CD14-positive monocyte (primary cell): Measurements from ENCODE around the gene EEIG1. TPM values are rescaled to one million over a fixed set of nuclear protein-coding genes. Genes with fewer than 3 reads are reported as not detected.
A peak's percentile ranks its signal among the peaks of the same experiment; 100 is the strongest.

ENCODE experiments used
- DNase-seq, 3 donors: peaks; one replicate each; pipeline ENCODE4 v3.0.0-alpha.2; 2011 to 2022
- H2AFZ ChIP-seq: 2 replicates; pipeline ENCODE4 v1.6.0; 2012; ENCODE audit warnings: mild to moderate bottlenecking, low read depth, low read length, inconsistent platforms; ENCODE audit not compliant: insufficient read depth, poor library complexity, severe bottlenecking
- H3K27ac ChIP-seq, 2 donors: 1 replicate in 1 of 2; 2 replicates in 1 of 2; pipeline ENCODE4 v1.5.1; 2012 to 2013; ENCODE audit warnings: low read length in 2 of 2, control low read depth in 1 of 2, inconsistent platforms in 1 of 2, low read depth in 1 of 2, mild to moderate bottlenecking in 1 of 2
- H3K27me3 ChIP-seq, 2 donors: one replicate each; pipeline versions ENCODE4 v1.6.0 to v1.6.1; 2011 to 2013; ENCODE audit warnings: low read length in 2 of 2; ENCODE audit not compliant: control insufficient read depth in 2 of 2, insufficient read depth in 2 of 2
- H3K36me3 ChIP-seq, 2 donors: replicated peaks in 1 of 2; 1 replicate in 1 of 2; 2 replicates in 1 of 2; pipeline versions ENCODE4 v1.5.1 to v1.6.1; 2012 to 2013; ENCODE audit warnings: low read length in 2 of 2, control low read depth in 1 of 2, inconsistent platforms in 1 of 2, mild to moderate bottlenecking in 1 of 2; ENCODE audit not compliant: insufficient read depth in 2 of 2, control insufficient read depth in 1 of 2
- H3K4me1 ChIP-seq, 2 donors: 1 replicate in 1 of 2; 2 replicates in 1 of 2; pipeline versions ENCODE4 v1.5.1 to v1.6.1; 2012 to 2013; ENCODE audit warnings: low read length in 2 of 2, control low read depth in 1 of 2, inconsistent platforms in 1 of 2, mild to moderate bottlenecking in 1 of 2, moderate library complexity in 1 of 2; ENCODE audit not compliant: insufficient read depth in 2 of 2, control insufficient read depth in 1 of 2
- H3K4me2 ChIP-seq: replicated peaks from 2 replicates; pipeline ENCODE3; 2012; ENCODE audit warnings: low read length, moderate library complexity, mild to moderate bottlenecking; ENCODE audit not compliant: poor library complexity, severe bottlenecking; ENCODE audit errors: extremely low read depth
- H3K4me3 ChIP-seq, 3 experiments: fragments of 200-600 bp in 1 of 3; sonication (generic) in 1 of 3; replicated peaks in 1 of 3; 1 replicate in 2 of 3; 2 replicates in 1 of 3; pipeline ENCODE4 v1.5.1; 2011 to 2013; ENCODE audit warnings: low read length in 3 of 3, mild to moderate bottlenecking in 3 of 3, control low read depth in 2 of 3, low read depth in 2 of 3, inconsistent platforms in 1 of 3, moderate library complexity in 1 of 3
- H3K79me2 ChIP-seq: 2 replicates; pipeline ENCODE4 v1.6.0; 2012; ENCODE audit warnings: mild to moderate bottlenecking, control low read depth, inconsistent platforms, low read length, moderate library complexity; ENCODE audit not compliant: insufficient read depth
- H3K9ac ChIP-seq: 2 replicates; pipeline ENCODE4 v1.6.0; 2017; ENCODE audit warnings: low read length, mild to moderate bottlenecking; ENCODE audit not compliant: insufficient read depth, poor library complexity, severe bottlenecking
- H3K9me3 ChIP-seq, 2 donors: replicated peaks in 1 of 2; 1 replicate in 1 of 2; 2 replicates in 1 of 2; pipeline versions ENCODE4 v1.5.1 to v1.6.1; 2012 to 2013; ENCODE audit warnings: low read length in 2 of 2, control low read depth in 1 of 2; ENCODE audit not compliant: control insufficient read depth in 1 of 2, insufficient read depth in 1 of 2
- H4K20me1 ChIP-seq: 2 replicates; pipeline ENCODE4 v1.6.0; 2012; ENCODE audit warnings: mild to moderate bottlenecking, low read length, control low read depth, moderate library complexity; ENCODE audit not compliant: insufficient read depth
- H3K27ac Mint-ChIP-seq, 7 donors: one replicate each; pipeline ENCODE4 v1.8.0; 2020; ENCODE audit warnings: mild to moderate bottlenecking in 7 of 7, mixed read lengths in 7 of 7, moderate library complexity in 6 of 7, inconsistent platforms in 2 of 7
- H3K27me3 Mint-ChIP-seq, 3 donors: one replicate each; pipeline ENCODE4 v1.8.0; 2021 to 2022; ENCODE audit warnings: low read depth in 3 of 3, mild to moderate bottlenecking in 3 of 3, mixed read lengths in 3 of 3, moderate library complexity in 3 of 3, inconsistent platforms in 1 of 3
- H3K36me3 Mint-ChIP-seq, 2 donors: one replicate each; pipeline ENCODE4 v1.8.0; 2020; ENCODE audit warnings: mixed read lengths in 2 of 2, inconsistent platforms in 1 of 2, mild to moderate bottlenecking in 1 of 2
- H3K4me1 Mint-ChIP-seq: one replicate; pipeline ENCODE4 v1.8.0; 2020; ENCODE audit warnings: mild to moderate bottlenecking, mixed read lengths
- H3K4me3 Mint-ChIP-seq, 2 donors: one replicate each; pipeline ENCODE4 v1.8.0; 2020; ENCODE audit warnings: mild to moderate bottlenecking in 2 of 2, mixed read lengths in 2 of 2, moderate library complexity in 1 of 2
- H3K9me3 Mint-ChIP-seq, 7 donors: one replicate each; pipeline ENCODE4 v1.8.0; 2020 to 2022; ENCODE audit warnings: mixed read lengths in 7 of 7, mild to moderate bottlenecking in 6 of 7, moderate library complexity in 6 of 7, inconsistent platforms in 2 of 7
- CTCF ChIP-seq: fragments of 200-600 bp; IDR thresholded peaks from one replicate; pipeline ENCODE4 v1.8.0; 2022; ENCODE audit warnings: antibody characterized with exemption, mild to moderate bottlenecking
- WGBS: methylation state at CpG from one replicate; pipeline ENCODE4 v1.1.5; 2013; ENCODE audit warnings: missing lambda C conversion rate; ENCODE audit not compliant: insufficient coverage; 5-methylcytosine and 5-hydroxymethylcytosine counted together
- intact Hi-C, 2 donors: fragments of 100-400 bp; cut with micrococcal nuclease; formaldehyde crosslinking; loops; one replicate each; pipeline versions ENCODE4 v1.15.0 to v1.15.1; 2023
- polyA plus RNA-seq, 3 donors: library from polyadenylated mRNA; depleted of rRNA in 1 of 3; unstranded in 2 of 3; stranded (reverse) in 1 of 3; fragments of 300-500 nt in 2 of 3; fragments of >200 nt in 1 of 3; fragmentation: Illumina TruSeq in 2 of 3; gene quantifications; 1 replicate in 2 of 3; 2 replicates in 1 of 3; pipeline ENCODE4 v1.2.3, GENCODE V29; 2012 to 2021

The EEIG1 gene
- polyA plus RNA-seq, 3 donors: 0.86 to 2.3 (median 2.1) TPM

DNA sequence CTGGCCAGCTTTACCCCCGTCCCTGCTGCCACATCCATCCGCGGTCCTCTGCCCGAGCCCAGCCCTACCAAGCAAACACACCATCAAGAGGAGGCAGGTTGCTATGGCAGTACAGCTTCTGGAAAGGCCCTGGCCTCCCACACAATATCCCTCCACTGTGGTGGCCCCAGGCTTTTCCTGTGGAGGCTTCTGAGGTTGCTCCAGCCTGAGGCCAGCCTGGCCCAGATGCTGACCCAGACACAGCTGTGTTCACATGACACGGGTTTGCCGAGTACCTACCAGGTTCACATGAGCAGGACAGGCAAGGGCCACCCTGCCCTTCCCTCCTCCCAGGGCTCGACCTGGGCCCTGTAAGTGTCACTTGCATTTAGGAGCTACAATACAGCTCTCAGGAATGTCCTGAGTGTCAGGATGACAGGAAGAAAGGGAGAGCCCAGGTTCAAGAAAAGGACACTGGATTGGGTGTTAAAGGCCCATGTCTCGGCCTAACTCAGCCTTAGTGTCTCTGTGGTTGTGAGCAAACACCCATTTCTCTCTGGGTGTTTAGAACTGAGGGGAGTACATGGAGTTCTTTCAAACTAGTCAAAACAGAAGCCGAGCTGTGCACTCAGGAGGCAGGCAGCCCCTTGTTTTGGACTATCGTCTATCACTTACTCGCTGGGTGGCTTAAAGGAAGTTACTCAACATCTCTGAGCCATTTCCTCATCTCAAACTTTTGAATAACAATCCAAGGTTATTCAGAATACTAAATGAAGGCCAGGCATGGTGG is 46.2 kb upstream of the EEIG1 start:
- DNase-seq: peak; percentile 42 to 76 (median 71)
- Mint-ChIP-seq H3K27me3 (peaks cover 8 to 12% (median 8%) of the 10 kb centered on the region in 3 donors), H3K36me3 (no peaks in the 10 kb centered on the region), H3K4me3 (peak overlapping the region in 1 of 2 donors; percentile 26), H3K27ac (peak overlapping the region; percentile 63 to 90 (median 82)), H3K4me1 (peaks cover 49% of the 10 kb centered on the region), H3K9me3 (no peaks in the 10 kb centered on the region)
- no peak for TF ChIP-seq CTCF
- Histone ChIP-seq H3K4me2 (peak overlapping the region; percentile 62), H3K9ac (peak overlapping the region; percentile 19), H3K79me2 (no peaks in the 10 kb centered on the region), H3K9me3 (no peaks in the 10 kb centered on the region), H2AFZ (peak overlapping the region; percentile 67), H3K27me3 (peaks cover 0 to 2% of the 10 kb centered on the region in 2 donors), H3K27ac (peak overlapping the region; percentile 31 to 78), H3K36me3 (no peaks in the 10 kb centered on the region), H3K4me1 (peaks cover 29 to 36% of the 10 kb centered on the region in 2 donors), H4K20me1 (no peaks in the 10 kb centered on the region), H3K4me3 (peak overlapping the region in 1 of 3 experiments; percentile 49)
- 32% methylated on average over 7 of the region's 11 CpGs for WGBS
- intact Hi-C loops: no loop called here

- Histone ChIP-seq H3K9ac (peak overlapping the region; percentile 19), H3K4me3 (no peak overlapping the region), H3K9me3 (no peaks in the 10 kb centered on the region), H2AFZ (peak overlapping the region; percentile 67), H3K36me3 (no peaks in the 10 kb centered on the region), H3K79me2 (no peaks in the 10 kb centered on the region), H3K4me1 (peaks cover 29 to 36% of the 10 kb centered on the region in 2 donors), H3K27ac (peak overlapping the region in 1 of 2 donors; percentile 78), H4K20me1 (no peaks in the 10 kb centered on the region), H3K4me2 (no peak overlapping the region), H3K27me3 (peaks cover 0 to 2% of the 10 kb centered on the region in 2 donors)
- H3K4me1 Mint-ChIP-seq: peaks cover 49% of the 10 kb centered on the region
- no peaks in the 10 kb centered on the region for H3K9me3 Mint-ChIP-seq
- intact Hi-C loops: no loop called here
- no peak for TF ChIP-seq CTCF
- peaks cover 8 to 12% (median 8%) of the 10 kb centered on the region in 3 donors for H3K27me3 Mint-ChIP-seq
- H3K36me3 Mint-ChIP-seq: no peaks in the 10 kb centered on the region
- H3K27ac Mint-ChIP-seq: peak overlapping the region in 5 of 7 donors; percentile 71 to 90 (median 85)
- DNase-seq: peak in 1 of 3 donors; percentile 18
- 17% methylated on average over 12 of the region's 12 CpGs for WGBS
- H3K4me3 Mint-ChIP-seq: no peak overlapping the region
Measured at GRCh38 chr9:128026255-128026772, 45.5 kb upstream of the EEIG1 start.
